ENCODE data around the gene TRIM16.
A peak's percentile ranks its signal among the peaks of the same experiment; 100 is the strongest.
"Not testable (repeated sequence)": the region's sequence is repeated elsewhere in the genome, so short reads cannot be mapped to it uniquely, and the experiment has no call there.

GRCh38 chr17:15699413-15699924 lies 15.4 kb upstream of the TRIM16 start, which contains the start of gene ZNF286A:
- peak; percentile 44 to 76; a peak in 2 of 3 replicates for TF ChIP-seq POLR2A (IDR thresholded peaks at IDR 0.05; ENCODE audit: control extremely low read depth in 1 of 2, low read depth in 2 of 2, low read length in 2 of 2)
- not testable (repeated sequence) for TF ChIP-seq SP2 (IDR thresholded peaks at IDR 0.05; ENCODE audit: low read length); EZH2 (IDR thresholded peaks at IDR 0.05; ENCODE audit: low read depth, low read length, severe bottlenecking); CTCF (IDR thresholded peaks at IDR 0.05; ENCODE audit: control extremely low read depth in 1 of 3, insufficient read depth in 1 of 3, low read depth in 1 of 3, low read length in 3 of 3); CBX5 (IDR thresholded peaks at IDR 0.05; ENCODE audit: low read depth, low read length); FOSL1 (IDR thresholded peaks at IDR 0.05; ENCODE audit: insufficient read depth, low read depth, low read length); TEAD4 (IDR thresholded peaks at IDR 0.05; ENCODE audit: low read depth, low read length); TAF7 (optimal IDR thresholded peaks at IDR 0.05; ENCODE audit: borderline replicate concordance, low read depth, low read length); TBP (IDR thresholded peaks at IDR 0.05; ENCODE audit: low read depth, low read length)
- TF ChIP-seq POLR2AphosphoS5 (IDR thresholded peaks at IDR 0.05; ENCODE audit: low read depth, low read length), result peak; percentile 86; the same call in 1 of the 2 replicates
- TF ChIP-seq SIN3A (conservative IDR thresholded peaks at IDR 0.05 in 1 of 2, IDR thresholded peaks at IDR 0.05 in 1 of 2; ENCODE audit: low read depth in 1 of 2, low read length in 2 of 2), result 0 out of 4 replicates have a peak, but pooled peaks of 1 of the 2 experiments have one; percentile 20
- peak; percentile 18; the same call in 1 of the 2 replicates for TF ChIP-seq PHF8 (conservative IDR thresholded peaks at IDR 0.05; ENCODE audit: low read depth, low read length)

Measured in H1 (cell line).